Measurements from ENCODE around the gene JAG1.

DNA sequence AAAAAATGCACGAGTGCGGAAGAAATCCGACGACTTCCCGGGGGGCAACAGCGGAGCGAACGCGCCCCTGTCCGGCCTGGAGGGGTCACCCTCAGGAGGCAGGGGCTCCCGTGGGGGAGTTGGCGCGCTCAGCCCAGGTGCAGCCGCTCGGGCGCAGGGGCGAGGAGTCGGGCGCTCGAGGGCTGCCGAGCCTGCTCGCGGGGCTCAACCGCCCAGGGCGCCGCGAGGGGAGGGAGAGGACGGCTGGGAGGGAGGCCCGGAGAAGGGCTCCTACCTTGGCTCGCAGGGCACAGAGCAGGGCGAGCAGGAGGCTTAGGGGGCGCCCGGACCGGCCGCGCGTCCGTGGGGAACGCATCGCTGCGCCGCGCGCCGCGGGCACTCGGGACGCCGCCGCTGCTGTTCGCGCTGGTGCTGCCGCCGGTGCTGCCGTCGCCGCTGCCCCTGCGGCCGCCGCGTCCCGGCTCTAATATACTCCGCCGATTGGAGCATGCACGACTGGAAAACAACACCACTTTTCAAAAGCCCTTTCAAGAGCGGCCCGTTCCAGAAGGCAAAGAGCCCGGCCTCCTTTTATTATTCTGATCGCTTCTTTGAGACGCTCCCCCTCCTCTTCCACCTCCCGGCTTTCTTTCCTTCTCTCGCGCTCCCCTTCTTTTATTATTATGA, 490 bp downstream of the JAG1 start:
- TF ChIP-seq POLR2A (IDR thresholded peaks at IDR 0.05) (no peak), POLR2AphosphoS5 (IDR thresholded peaks at IDR 0.05) (no peak)
- TF ChIP-seq, protein P1, sequence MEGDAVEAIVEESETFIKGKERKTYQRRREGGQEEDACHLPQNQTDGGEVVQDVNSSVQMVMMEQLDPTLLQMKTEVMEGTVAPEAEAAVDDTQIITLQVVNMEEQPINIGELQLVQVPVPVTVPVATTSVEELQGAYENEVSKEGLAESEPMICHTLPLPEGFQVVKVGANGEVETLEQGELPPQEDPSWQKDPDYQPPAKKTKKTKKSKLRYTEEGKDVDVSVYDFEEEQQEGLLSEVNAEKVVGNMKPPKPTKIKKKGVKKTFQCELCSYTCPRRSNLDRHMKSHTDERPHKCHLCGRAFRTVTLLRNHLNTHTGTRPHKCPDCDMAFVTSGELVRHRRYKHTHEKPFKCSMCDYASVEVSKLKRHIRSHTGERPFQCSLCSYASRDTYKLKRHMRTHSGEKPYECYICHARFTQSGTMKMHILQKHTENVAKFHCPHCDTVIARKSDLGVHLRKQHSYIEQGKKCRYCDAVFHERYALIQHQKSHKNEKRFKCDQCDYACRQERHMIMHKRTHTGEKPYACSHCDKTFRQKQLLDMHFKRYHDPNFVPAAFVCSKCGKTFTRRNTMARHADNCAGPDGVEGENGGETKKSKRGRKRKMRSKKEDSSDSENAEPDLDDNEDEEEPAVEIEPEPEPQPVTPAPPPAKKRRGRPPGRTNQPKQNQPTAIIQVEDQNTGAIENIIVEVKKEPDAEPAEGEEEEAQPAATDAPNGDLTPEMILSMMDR (IDR thresholded peaks at IDR 0.05), result no peak

Data from upper lobe of left lung (tissue), 4 donors.